ENCODE data around the gene KDM2A.

KDM2A gene

DNA sequence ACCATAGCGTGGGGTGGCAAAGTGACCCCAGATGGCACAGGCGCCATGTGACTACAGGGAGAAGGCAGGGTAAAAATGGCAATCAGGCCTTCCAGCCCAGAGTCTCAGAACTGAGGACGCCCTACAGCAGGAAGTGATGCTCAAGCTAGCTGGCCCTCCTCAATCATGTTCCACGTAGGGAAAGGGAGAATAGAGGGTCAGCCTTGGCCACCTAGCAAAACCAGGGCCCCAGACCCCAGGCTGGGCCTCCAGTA is 169.1 kb downstream of the KDM2A start:
- no peak for DNase-seq

DNA sequence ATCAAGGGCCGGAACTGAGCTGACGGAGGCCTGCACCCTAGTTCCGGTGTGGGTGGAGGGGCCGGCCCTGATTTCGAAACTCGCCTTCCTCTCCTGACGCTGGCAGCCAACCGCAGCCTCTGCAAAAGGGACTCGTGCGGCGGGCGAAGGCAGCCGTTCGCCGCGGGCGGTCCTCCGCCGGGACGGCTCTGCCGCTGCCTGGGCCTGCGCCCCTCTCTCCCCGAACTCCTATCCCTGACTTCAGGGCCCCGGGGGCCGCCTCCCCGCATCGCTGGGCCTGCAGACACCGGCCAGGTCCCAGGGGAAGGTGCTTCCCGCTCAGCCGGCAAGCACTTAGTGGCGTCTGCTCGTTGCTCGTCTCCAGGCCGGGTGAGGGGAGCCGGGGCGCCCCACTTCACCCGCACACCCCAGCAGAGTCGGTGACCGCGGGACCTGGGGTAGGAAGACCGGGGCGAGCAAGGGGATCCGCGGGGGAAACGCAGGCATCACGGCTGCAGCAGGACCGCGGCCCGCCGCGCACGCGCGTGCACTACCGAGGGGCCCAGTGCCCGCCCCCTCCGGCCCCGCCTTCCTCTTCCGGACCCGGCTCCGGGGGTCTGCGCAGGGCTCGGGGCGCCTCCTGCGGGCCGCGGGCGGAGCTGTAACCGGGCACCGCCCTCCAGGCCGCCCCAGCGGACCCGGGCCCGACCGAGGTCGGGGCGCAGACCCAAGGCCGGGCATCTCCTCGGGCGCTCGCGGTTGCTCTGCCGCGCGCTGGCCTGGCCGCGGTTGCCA is 169.6 kb downstream of the KDM2A start:
- DNase-seq: peak; percentile 60 to 95

DNA sequence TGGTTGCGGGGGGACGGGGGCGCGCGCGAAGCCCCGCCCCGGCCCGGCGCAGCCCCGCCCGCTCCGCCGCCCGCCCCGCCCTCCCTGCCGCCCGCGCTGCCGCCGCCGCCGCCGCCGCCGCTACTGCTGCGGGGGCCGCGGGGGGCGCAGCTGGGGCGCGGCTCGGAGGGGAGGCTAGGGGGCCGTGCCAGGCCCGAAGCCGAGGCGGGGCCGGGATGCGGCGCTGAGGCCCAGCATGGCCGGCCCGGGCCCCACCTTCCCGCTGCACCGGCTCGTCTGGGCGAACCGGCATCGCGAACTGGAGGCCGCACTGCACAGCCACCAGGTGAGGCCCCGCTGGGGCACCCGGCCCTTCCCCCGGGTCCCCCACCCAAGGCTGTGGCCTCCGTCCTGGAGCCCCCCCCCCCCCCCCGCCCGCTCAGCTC is 170.2 kb downstream of the KDM2A start, which contains the start of gene ANKRD13D:
Gene ANKRD13D, plus strand, starts transcription at position 78 of the 425 bp plus-strand sequence. Its CDS starts 158 bp downstream, at position 236.
- DNase-seq: no peak

DNA sequence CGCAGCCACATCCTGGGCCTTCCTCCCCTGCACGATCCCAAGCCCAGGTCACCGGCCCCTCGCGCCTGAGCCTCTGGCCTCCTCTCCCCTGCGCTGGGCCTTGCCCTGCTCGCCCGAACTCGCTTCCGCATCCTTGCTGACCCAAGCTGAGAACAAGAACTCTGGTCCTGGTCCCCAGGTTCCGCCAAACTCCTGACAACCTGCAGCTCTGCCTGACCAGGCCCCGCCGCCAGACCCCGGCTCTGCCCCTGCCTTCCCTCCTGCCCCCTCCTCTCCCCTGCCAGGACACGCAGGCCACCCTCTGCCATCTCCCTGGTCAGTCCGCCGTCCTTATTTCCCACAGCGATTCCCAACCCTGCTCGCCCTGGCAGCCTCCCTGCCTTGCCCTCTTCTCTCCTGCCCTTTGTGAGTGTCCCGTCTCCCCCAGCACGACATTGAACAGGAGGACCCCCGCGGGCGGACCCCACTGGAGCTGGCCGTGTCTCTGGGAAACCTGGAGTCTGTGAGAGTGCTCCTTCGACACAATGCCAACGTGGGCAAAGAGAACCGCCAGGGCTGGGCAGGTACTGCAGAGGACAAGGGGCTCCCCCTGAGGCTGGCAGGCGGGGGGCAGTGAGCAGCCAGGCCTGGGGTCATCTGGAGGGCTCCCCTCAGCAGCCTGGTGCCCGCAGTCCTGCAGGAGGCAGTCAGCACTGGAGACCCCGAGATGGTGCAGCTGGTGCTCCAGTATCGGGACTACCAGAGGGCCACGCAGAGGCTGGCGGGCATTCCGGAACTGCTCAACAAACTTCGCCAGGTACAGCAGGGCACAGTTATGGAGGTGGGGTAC is 170.8 kb downstream of the KDM2A start:
- DNase-seq: no peak

DNA sequence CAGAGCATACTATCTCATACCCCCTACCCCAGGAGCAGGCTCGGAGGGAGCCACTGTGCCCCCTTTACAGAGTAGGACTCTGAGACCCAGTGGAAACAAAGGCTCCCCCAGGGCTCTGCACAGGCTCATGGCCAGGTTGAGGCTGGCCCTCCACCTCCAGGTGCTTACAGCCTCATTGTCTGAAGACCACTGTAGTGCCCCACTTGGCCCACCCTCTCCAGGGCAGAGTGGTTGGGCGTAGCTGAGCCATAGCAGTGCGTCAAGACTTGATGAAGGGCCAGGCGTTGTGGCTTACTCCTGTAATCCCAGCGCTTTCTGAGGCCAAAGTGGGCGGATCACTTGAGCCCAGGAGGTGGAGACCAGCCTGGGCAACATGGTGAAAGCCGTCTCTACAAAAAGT is 171.7 kb downstream of the KDM2A start:
- DNase-seq: no peak

DNA sequence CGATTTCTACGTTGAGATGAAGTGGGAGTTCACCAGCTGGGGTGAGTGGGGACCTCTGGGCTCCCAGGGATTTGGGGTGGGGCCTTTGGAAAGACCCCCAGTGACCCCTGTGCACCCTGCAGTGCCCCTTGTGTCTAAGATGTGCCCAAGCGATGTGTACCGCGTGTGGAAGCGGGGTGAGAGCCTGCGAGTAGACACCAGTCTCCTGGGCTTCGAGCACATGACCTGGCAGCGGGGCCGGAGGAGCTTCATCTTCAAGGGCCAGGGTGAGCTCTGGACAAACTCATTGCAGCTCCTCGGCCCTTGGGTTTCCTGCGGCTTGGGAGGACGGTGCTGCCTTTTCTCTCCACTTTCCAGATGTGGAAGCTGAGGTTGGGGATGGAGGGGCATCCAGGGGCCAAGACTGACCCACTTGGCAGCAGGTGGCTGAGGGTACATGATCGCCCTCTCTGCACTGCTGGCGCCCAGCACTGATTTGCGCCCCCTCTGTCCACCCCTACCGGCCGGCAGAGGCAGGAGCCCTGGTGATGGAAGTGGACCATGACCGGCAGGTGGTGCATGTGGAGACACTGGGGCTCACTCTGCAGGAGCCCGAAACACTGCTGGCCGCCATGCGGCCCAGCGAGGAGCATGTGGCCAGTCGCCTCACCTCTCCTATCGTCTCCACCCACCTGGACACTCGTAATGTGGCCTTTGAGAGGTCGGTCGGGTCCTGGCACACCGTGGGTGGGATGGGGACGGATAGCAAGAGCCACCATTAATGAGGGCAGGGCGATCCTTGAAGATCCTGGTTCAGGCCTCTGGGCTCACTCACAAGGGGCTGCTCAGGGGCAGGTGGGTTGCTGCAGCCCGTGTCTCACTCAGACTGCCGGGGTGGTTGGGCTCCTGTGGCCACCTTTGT is 172.7 kb downstream of the KDM2A start:
- no peak for DNase-seq

DNA sequence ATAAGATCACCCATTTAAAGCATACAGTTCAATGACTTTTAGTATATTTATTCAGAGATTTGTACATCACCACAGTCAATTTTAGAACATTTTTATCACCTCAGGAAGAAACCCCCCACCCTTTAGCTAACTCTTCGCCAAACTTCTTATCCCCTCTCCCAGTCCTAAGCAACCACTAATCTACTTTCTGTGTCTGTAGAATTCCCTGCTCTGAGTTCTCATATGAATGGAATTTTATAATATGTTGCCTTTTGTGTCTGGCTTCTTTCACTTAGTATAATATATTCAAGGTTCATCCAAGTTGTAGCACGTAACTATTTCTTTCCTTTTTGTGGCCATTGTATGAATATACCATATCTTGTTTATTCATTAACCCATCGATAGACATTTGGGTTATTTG is 173.6 kb downstream of the KDM2A start:
- DNase-seq: no peak

DNA sequence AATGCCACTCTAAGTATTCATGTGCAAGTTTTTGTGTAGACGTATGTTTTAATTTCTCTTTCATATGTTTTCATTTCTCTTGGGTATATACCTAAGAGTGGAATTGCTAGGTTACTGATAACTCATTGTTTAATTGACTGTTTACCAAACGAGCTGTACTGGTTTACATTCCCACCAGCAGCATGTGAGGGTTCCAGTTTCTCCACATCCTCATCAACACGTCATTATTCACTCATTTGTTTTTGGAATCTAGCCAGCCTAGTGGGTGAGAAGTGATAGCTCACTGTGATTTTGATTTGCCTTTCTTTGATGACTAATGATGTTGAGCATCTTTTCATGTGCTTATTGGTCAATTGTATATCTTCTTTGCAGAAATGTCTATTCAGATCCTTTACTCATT is 174.0 kb downstream of the KDM2A start:
- DNase-seq: no peak

DNA sequence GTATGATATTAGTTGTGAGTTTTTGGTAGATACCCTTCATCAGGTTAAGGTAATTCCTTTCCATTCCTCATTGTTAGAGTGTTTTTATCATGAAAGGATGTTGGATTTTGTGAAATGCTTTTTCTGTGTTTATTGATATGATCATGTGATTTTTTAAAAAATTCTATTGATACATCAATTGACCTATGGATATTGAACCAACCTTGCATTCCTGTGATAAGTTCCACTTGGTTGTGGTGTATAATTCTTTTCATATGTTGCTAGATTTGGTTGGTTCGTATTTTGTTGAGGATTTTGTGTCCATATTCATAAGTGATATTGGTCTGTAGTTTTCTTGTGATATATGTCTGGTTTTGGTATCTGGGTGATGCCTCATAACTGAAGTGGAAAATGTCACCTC is 176.8 kb downstream of the KDM2A start:
- no peak for DNase-seq

DNA sequence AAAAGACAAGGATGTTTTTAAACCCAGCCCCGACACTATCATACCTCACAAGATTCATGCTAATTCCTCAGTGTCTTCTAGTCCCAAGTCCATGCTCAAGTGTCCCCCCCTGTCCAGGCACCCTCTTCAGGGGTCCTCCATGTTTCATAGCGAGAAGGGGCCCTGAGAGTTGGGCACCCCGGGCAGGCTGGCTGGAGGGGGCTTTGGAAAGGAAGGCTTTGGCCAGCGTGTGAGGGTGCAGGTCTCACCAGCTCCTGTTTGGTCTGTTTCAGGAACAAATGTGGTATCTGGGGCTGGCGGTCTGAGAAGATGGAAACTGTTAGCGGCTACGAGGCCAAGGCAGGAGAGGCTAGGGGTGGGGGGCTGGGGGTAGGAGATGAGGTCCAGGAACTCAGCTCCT is 179.7 kb downstream of the KDM2A start:
- no peak for DNase-seq

DNA sequence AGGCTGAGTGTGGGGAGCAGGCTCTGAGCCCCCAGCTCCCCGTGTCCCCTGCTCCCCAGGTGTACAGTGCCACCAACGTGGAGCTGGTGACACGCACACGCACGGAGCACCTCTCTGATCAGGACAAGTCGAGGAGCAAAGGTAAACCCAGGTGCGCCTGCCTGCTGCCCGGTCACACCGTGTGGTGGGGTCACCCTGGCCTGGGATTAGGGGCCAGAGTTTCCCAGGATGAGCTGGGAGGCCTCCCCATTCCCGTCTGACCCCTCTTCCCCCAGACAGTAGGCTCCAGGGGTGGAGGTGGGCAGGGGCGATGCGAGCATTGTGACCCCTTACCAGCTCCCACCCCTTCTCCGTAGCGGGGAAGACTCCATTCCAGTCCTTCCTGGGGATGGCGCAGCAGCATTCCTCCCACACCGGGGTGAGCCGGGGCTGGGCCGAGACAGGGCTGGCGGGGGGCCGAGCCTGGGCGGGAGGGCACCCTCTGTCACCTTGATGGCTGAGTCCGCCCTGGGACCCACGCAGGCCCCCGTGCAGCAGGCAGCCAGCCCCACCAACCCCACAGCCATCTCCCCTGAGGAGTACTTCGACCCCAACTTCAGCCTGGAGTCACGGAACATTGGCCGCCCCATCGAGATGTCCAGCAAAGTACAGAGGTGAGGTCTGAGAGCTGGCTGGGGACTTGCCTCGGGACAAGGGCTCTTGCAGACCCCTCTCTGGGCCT is 180.6 kb downstream of the KDM2A start:
- DNase-seq: no peak

DNA sequence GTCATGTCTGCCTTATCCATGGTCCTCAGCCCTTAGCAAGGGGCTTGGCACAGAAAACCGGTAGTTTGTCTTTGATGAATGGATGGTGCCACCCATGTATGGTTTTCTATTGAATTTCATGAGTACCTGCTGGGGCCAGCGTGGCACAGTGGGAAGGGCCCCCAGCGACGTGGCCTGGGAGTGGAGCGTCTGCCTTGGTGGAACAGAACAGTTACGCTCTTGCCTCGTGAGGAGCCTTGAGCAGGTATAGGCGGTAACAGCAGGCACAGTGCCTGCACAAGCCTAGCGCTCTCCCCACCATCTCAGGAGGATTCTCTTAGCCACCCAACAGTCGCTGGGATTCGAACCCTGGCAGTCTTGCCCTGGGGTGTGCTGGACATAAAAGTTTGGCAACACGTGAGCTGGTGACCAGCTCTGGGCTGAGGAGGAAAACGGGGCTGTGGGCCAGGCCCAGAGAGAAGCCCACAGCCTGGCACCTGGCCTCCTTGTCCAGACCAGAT is 181.2 kb downstream of the KDM2A start:
- no peak for DNase-seq

DNA sequence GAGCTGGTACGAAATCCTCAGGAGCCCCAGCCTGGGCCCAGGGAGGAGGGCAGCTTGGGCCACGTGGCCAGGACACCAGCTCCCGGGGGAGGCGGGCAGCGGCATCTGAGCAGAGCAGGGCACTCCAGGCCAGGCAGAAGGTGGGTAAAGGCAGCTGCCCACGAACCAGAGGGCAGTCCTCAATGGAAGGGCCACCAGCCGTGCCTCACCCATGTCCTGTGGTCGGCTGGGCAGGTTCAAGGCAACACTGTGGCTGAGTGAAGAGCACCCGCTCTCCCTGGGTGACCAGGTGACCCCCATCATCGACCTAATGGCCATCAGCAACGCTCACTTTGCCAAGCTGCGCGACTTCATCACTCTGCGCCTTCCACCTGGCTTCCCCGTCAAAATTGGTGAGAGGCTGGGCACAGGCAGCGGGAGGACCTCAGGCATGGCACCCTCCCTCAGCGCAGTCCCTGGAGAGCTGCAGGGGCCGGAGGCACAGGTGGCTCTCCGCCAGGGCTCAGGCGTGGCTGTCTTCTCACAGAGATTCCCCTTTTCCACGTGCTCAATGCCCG is 181.8 kb downstream of the KDM2A start:
- no peak for DNase-seq

DNA sequence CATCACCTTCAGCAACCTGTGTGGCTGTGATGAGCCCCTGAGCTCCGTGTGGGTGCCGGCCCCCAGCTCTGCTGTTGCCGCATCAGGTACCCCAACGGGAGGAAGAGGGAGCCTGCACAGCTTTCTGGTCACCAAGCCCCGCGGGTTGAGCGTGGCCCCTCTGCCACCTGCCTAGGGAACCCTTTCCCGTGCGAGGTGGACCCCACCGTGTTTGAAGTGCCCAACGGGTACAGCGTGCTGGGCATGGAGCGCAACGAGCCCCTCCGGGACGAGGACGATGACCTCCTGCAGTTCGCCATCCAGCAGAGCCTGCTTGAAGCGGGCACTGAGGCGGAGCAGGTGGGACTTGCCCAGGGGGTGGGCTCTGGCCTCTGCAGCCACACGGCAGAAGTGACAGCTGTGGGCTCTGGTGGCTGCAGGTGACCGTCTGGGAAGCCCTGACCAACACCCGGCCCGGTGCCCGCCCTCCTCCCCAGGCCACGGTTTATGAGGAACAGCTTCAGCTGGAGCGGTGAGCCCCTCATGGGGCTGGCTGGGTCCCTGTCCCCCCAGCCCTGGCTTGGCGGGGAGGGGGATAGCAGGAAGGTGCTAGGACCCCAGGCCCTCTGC is 182.4 kb downstream of the KDM2A start:
- DNase-seq: no peak

DNA sequence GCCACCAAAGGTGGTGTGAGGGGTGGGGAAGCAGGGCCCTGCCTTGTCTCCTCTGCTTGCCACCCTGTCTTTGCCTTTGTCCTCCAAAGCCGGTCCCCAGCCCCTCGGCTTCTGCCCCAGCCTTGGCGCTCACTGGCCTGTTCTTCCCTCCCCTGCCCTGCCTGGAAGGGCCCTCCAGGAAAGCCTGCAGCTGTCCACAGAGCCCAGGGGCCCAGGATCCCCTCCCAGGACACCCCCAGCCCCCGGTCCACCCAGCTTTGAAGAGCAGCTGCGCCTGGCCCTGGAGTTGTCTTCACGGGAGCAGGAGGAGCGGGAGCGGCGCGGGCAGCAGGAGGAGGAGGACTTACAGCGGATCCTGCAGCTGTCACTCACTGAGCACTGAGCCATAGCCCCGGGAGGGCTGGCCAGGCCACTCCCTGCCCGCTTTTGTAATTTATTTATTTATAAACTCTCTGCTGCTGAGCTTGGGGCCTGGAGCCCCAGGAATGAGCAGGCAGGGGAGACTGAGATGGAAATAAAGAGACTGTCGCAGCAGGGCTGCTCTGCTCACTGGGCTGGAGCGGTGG is 183.0 kb downstream of the KDM2A start:
- DNase-seq: peak; percentile 62 to 89

DNA sequence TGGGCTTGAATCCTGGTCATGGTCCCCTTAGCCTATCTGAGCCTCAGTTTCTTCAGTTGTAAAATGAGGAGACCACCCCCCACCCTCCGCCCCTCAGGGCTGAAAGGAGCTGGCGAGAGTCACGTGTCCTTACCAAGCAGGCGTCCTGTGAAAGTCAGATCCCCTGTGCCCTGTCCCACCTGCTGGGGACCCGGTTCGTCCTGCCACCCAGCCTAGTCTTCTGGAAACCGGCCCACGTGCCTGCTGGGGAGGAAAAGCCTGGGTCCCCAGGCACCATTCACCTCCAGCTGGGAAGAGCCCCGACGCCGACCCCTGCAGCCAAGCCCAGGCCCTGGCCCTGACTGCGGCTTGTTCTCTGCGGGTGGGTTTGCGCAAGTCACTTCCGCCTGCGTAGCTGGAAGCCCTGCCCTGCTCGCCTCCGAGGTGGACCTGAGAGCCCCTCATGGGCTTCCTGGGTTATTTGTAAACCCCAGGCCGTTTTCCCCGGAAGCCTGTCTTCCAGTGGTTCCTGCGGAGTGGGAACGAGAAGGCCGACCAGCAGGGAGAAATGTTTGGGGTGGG is 183.6 kb downstream of the KDM2A start:
- DNase-seq: peak in 1 of 2 experiments; percentile 77

DNA sequence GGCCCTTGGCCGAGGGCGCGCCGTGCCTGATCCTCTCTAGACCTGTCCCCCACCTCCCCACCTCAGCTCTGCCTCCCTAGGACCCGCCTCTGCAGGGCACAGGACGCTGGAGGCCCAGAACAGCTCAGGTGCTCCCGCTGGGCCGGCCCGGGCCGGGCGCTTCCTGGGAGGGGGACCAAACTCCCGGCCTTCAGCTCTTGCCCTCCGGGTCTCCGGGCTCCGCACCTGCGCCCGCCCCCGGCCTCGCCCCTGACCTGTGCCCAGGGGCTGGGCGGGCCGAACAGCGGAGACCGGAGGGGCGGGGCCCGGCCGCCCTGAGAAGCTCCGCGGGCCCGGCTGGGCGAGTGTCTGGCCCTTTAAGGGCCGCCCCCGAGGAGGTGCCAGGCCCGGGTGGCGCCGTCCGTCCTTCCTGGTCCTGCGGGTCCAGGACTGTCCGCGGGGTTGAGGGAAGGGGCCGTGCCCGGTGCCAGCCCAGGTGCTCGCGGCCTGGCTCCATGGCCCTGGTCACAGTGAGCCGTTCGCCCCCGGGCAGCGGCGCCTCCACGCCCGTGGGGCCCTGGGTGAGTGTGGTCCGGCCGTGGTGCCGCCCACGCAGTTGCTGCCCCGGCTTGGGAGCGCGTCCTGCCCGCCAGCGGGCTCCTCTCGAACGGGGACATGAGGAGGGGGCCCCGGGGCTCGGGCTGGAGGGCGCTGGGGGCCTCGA is 184.2 kb downstream of the KDM2A start, which contains the start of gene SSH3:
Gene SSH3, plus strand, starts transcription at position 399 of the 703 bp plus-strand sequence. Its CDS starts 96 bp downstream, at position 495.
- DNase-seq: peak; percentile 47 to 94

DNA sequence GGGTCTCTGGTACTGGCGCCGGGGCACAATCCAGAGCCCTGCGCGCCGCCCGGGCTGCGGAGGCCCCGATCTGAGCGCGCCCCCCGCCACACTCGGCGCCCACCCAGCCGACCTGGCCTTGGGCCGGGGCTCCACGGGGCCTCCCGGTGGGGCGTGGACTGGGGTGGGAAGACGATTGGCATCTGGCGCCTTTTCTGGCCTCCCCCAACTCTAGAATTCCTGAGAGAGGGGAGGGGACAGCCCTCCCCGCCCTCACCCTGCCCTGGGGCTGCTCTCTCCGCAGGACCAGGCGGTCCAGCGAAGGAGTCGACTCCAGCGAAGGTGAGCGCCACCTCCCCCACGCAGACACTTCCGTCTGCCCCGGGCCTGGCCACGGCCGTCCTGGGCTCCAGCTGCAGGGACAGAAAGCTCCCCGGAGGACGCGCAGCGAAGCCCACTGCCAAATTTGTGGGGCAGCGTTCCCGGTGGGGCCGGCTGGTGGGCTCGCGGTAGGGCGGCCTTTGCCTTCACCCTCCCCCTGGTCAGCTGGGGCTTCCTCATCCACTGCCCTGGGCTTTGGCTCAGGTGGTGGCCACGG is 184.9 kb downstream of the KDM2A start:
- DNase-seq: peak in 1 of 2 experiments; percentile 60

DNA sequence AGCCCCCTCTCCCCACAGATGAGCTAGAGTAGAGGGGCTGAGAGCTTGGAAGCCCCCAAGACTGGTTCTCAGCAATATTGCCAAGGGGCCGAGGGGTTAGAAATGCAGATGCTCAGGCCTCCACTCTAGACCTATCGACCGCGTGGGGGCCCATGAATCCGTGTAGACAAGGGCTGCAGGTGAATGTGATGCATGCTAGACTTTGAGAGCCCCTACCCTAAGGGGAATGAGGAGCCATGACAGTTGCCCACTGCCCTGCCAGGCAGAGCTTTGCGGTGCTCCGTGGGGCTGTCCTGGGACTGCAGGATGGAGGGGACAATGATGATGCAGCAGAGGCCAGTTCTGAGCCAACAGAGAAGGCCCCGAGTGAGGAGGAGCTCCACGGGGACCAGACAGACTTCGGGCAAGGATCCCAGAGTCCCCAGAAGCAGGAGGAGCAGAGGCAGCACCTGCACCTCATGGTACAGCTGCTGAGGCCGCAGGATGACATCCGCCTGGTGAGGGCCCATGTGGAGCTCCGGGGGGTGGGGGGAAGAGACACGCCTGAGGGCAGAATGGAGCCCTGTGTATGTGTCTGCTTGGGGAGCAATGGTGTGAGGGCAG is 185.5 kb downstream of the KDM2A start:
- DNase-seq: peak in 1 of 2 experiments; percentile 29
